ENCODE results near the gene ARHGEF12. TPM values are rescaled to one million over a fixed set of nuclear protein-coding genes. Genes with fewer than 3 reads are reported as not detected.

The ARHGEF12 gene
- total RNA-seq, 1 donor from 2014 or later: 71.9 TPM

- Mint-ChIP-seq H3K27me3 (ENCODE audit: low read depth) (peaks cover 55% of the 10 kb centered on the region), H3K36me3 (ENCODE audit: low read depth) (no peaks in the 10 kb centered on the region), H3K4me3 (ENCODE audit: unreplicated experiment) (no peak overlapping the region), H3K4me1 (ENCODE audit: low read depth) (no peaks in the 10 kb centered on the region), H3K9me3 (ENCODE audit: low read depth) (no peaks in the 10 kb centered on the region), H3K27ac (ENCODE audit: unreplicated experiment) (no peak overlapping the region)
- TF ChIP-seq, protein P1, sequence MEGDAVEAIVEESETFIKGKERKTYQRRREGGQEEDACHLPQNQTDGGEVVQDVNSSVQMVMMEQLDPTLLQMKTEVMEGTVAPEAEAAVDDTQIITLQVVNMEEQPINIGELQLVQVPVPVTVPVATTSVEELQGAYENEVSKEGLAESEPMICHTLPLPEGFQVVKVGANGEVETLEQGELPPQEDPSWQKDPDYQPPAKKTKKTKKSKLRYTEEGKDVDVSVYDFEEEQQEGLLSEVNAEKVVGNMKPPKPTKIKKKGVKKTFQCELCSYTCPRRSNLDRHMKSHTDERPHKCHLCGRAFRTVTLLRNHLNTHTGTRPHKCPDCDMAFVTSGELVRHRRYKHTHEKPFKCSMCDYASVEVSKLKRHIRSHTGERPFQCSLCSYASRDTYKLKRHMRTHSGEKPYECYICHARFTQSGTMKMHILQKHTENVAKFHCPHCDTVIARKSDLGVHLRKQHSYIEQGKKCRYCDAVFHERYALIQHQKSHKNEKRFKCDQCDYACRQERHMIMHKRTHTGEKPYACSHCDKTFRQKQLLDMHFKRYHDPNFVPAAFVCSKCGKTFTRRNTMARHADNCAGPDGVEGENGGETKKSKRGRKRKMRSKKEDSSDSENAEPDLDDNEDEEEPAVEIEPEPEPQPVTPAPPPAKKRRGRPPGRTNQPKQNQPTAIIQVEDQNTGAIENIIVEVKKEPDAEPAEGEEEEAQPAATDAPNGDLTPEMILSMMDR (IDR thresholded peaks at IDR 0.05): no peak
- DNase-seq (ENCODE audit: low spot score): no peak
Measured at GRCh38 chr11:120293038-120293800, 43.0 kb upstream of the ARHGEF12 start.

DNA sequence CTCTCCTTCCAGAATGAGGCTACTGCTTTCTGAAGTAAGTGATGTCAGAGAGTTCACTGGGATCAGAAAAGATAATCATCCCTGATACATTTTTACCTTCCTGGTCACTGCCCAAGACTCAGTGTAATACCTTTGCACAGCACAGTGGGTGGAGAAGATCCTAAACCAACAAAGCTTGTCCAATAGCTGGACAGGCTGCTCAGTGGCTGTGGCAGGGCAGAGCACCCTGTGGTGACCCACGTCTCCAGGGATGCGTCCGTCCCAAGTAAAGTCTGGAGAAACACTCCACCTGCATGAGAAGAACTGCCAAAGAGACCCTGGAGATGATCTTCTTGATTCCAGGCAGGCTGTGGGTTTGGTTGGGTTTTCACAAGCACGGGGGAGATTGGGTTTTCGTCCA lies 42.1 kb upstream of the ARHGEF12 start:
- H3K36me3 Mint-ChIP-seq (ENCODE audit: low read depth): no peaks in the 10 kb centered on the region
- no peaks in the 10 kb centered on the region for H3K9me3 Mint-ChIP-seq (ENCODE audit: low read depth)
- H3K27me3 Mint-ChIP-seq (ENCODE audit: low read depth): peaks cover 54% of the 10 kb centered on the region
- TF ChIP-seq, protein P1 (IDR thresholded peaks at IDR 0.05): no peak
- no peak overlapping the region for H3K27ac Mint-ChIP-seq (ENCODE audit: unreplicated experiment)
- no peaks in the 10 kb centered on the region for H3K4me1 Mint-ChIP-seq (ENCODE audit: low read depth)
- DNase-seq (ENCODE audit: low spot score): no peak
- no peak overlapping the region for H3K4me3 Mint-ChIP-seq (ENCODE audit: unreplicated experiment)

- Mint-ChIP-seq H3K4me3 (ENCODE audit: unreplicated experiment) (no peak overlapping the region), H3K27ac (ENCODE audit: unreplicated experiment) (no peak overlapping the region), H3K9me3 (ENCODE audit: low read depth) (no peaks in the 10 kb centered on the region), H3K27me3 (ENCODE audit: low read depth) (peaks cover 48% of the 10 kb centered on the region), H3K36me3 (ENCODE audit: low read depth) (no peaks in the 10 kb centered on the region), H3K4me1 (ENCODE audit: low read depth) (peaks cover 3% of the 10 kb centered on the region)
- no peak for DNase-seq (ENCODE audit: low spot score)
- TF ChIP-seq, protein P1 (IDR thresholded peaks at IDR 0.05): no peak
Measured at GRCh38 chr11:120295099-120295498, 41.1 kb upstream of the ARHGEF12 start.

DNA sequence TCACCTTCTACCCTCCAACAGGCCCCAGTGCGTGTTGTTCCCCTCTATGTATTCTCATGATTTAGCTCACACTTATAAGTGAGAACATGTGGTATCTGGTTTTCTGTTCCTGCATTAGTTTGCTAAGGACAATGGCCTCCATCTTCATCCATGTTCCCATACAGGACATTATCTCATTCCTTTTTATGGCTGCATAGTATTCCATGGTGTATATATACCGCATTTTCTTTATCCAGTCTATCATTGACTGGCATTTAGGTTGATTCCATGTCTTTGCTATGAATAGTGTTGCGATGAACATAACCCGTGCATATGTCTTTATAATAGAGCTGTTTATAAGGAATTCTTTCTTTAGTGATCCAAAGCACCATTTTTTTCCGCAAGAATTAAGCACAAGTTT lies 39.7 kb upstream of the ARHGEF12 start:
- TF ChIP-seq, protein P1 (IDR thresholded peaks at IDR 0.05): no peak
- Mint-ChIP-seq H3K36me3 (ENCODE audit: low read depth) (no peaks in the 10 kb centered on the region), H3K9me3 (ENCODE audit: low read depth) (no peaks in the 10 kb centered on the region), H3K4me1 (ENCODE audit: low read depth) (peaks cover 3% of the 10 kb centered on the region), H3K4me3 (ENCODE audit: unreplicated experiment) (no peak overlapping the region), H3K27ac (ENCODE audit: unreplicated experiment) (no peak overlapping the region), H3K27me3 (ENCODE audit: low read depth) (peaks cover 43% of the 10 kb centered on the region)
- no peak for DNase-seq (ENCODE audit: low spot score)

DNA sequence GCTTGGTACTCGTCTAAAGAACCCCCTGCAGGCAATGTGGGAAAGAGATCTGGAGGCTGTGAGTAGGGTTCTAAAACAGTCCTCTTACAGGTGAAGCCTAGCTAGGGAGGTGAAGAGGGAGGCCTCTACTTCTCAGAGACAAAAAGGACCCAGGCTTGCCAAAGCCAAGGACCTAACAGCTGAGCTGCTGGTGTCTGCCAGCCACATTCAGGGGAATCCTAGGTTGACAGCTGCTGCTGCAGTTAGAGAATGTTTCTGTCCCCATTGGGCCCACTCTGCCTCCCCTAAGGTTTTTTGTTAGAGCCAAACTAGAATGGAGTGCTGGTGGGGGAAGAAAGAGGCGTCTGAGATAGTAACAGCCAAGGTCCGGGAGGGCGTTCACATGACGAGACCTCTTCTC lies 37.8 kb upstream of the ARHGEF12 start:
- H3K36me3 Mint-ChIP-seq (ENCODE audit: low read depth): no peaks in the 10 kb centered on the region
- TF ChIP-seq, protein P1 (IDR thresholded peaks at IDR 0.05): no peak
- H3K27me3 Mint-ChIP-seq (ENCODE audit: low read depth): peaks cover 34% of the 10 kb centered on the region
- H3K4me1 Mint-ChIP-seq (ENCODE audit: low read depth): peaks cover 3% of the 10 kb centered on the region
- H3K27ac Mint-ChIP-seq (ENCODE audit: unreplicated experiment): no peak overlapping the region
- H3K4me3 Mint-ChIP-seq (ENCODE audit: unreplicated experiment): no peak overlapping the region
- no peak for DNase-seq (ENCODE audit: low spot score)
- H3K9me3 Mint-ChIP-seq (ENCODE audit: low read depth): no peaks in the 10 kb centered on the region

Data from chondrocyte (in vitro differentiated cells).